WTC11 (cell line): ENCODE data around the gene FOXE1. TPM values are rescaled to one million over a fixed set of nuclear protein-coding genes. Genes with fewer than 3 reads are reported as not detected.

ENCODE experiments used
- ATAC-seq: fragments of 200-7000 bp; cut with Tn5 transposase; 2 replicates; pipeline ENCODE4 v1.10.0; 2021; ENCODE audit warnings: mild to moderate bottlenecking, moderate library complexity
- CTCF ChIA-PET: fragments of 300-600 bp; sonication (Branson Sonifier 250); formaldehyde crosslinking; loops from one replicate; lab custom pipeline; 2021; ENCODE audit warnings: antibody characterized with exemption; lab: Charles Lee
- POLR2A ChIA-PET: fragments of 350-600 bp; sonication (Branson Sonifier 250); formaldehyde crosslinking; loops from one replicate; lab custom pipeline; 2021; ENCODE audit warnings: antibody characterized with exemption; lab: Charles Lee
- DNase-seq: peaks from one replicate; pipeline ENCODE4 v3.0.0; 2021; ENCODE audit warnings: low spot score
- H3K27ac Mint-ChIP-seq: 2 replicates; pipeline ENCODE4 v1.8.0; 2021; ENCODE audit warnings: mixed read lengths
- H3K27me3 Mint-ChIP-seq: 2 replicates; pipeline ENCODE4 v1.8.0; 2021; ENCODE audit warnings: low read depth, mild to moderate bottlenecking, moderate library complexity, mixed read lengths
- H3K36me3 Mint-ChIP-seq: 2 replicates; pipeline ENCODE4 v1.8.0; 2021; ENCODE audit warnings: mixed read lengths
- H3K4me1 Mint-ChIP-seq: 2 replicates; pipeline ENCODE4 v1.8.0; 2022; ENCODE audit warnings: mixed read lengths
- H3K4me3 Mint-ChIP-seq: 2 replicates; pipeline ENCODE4 v1.8.0; 2021; ENCODE audit warnings: mild to moderate bottlenecking, moderate library complexity, mixed read lengths
- H3K9me3 Mint-ChIP-seq: 2 replicates; pipeline ENCODE4 v1.8.0; 2021; ENCODE audit warnings: mixed read lengths
- ARID4B ChIP-seq: sonication (generic); formaldehyde crosslinking; IDR thresholded peaks from 2 replicates; pipeline ENCODE4 v1.8.0; 2023; ENCODE audit warnings: missing genetic modification reagents, mild to moderate bottlenecking, borderline replicate concordance
- E2F4 ChIP-seq: sonication (generic); formaldehyde crosslinking; IDR thresholded peaks from 2 replicates; pipeline ENCODE4 v1.8.1; 2022; ENCODE audit warnings: low read depth, mild to moderate bottlenecking, moderate library complexity, missing genetic modification reagents, borderline replicate concordance
- NFE2L1 ChIP-seq: sonication (generic); formaldehyde crosslinking; IDR thresholded peaks from 2 replicates; pipeline ENCODE4 v1.8.1; 2023; ENCODE audit warnings: missing genetic modification reagents
- PRDM15 ChIP-seq: sonication (generic); formaldehyde crosslinking; IDR thresholded peaks from 2 replicates; pipeline ENCODE4 v1.8.0; 2022; ENCODE audit warnings: missing genetic modification reagents
- PRRX2 ChIP-seq: fragments of 250-450 bp; sonication (Bioruptor Pico); IDR thresholded peaks from 2 replicates; pipeline ENCODE4 v1.8.0; 2021; ENCODE audit warnings: mild to moderate bottlenecking
- RORB ChIP-seq: fragments of 250-450 bp; sonication (Bioruptor Pico); IDR thresholded peaks from 2 replicates; pipeline ENCODE4 v1.9.0; 2021; ENCODE audit warnings: mild to moderate bottlenecking
- SMAD3 ChIP-seq: sonication (generic); formaldehyde crosslinking; IDR thresholded peaks from 2 replicates; pipeline ENCODE4 v1.8.0; 2022; ENCODE audit warnings: missing genetic modification reagents, mild to moderate bottlenecking, borderline replicate concordance
- SOX15 ChIP-seq: fragments of 250-450 bp; sonication (Bioruptor Pico); IDR thresholded peaks from 2 replicates; pipeline ENCODE4 v1.9.0; 2021; ENCODE audit warnings: mild to moderate bottlenecking
- USF1 ChIP-seq: sonication (generic); formaldehyde crosslinking; IDR thresholded peaks from 2 replicates; pipeline ENCODE4 v1.8.0; 2022; ENCODE audit warnings: mild to moderate bottlenecking, missing genetic modification reagents
- ZNF121 ChIP-seq: sonication (generic); formaldehyde crosslinking; IDR thresholded peaks from 2 replicates; pipeline ENCODE4 v1.8.0; 2023; ENCODE audit warnings: missing genetic modification reagents
- ZNF232 ChIP-seq: sonication (generic); formaldehyde crosslinking; IDR thresholded peaks from 2 replicates; pipeline ENCODE4 v1.8.0; 2022; ENCODE audit warnings: mild to moderate bottlenecking, missing genetic modification reagents
- ZNF317 ChIP-seq: sonication (generic); formaldehyde crosslinking; IDR thresholded peaks from 2 replicates; pipeline ENCODE4 v1.8.1; 2023; ENCODE audit warnings: low read depth, mild to moderate bottlenecking, moderate library complexity, missing genetic modification reagents, borderline replicate concordance
- total RNA-seq: library from RNA; stranded (reverse); gene quantifications from 3 replicates; pipeline ENCODE4 v1.2.3, GENCODE V29; 2021
- TF ChIP-seq, protein P1 (sequence below): sonication (generic); formaldehyde crosslinking; IDR thresholded peaks from 2 replicates; pipeline ENCODE4 v1.8.1; 2023; ENCODE audit warnings: mild to moderate bottlenecking, moderate library complexity, missing genetic modification reagents
- TF ChIP-seq, protein P2 (sequence below): sonication (generic); formaldehyde crosslinking; IDR thresholded peaks from 2 replicates; pipeline ENCODE4 v1.8.1; 2022; ENCODE audit warnings: low read depth, missing genetic modification reagents, borderline replicate concordance
- TF ChIP-seq, protein P3 (sequence below): sonication (generic); formaldehyde crosslinking; IDR thresholded peaks from 2 replicates; pipeline ENCODE4 v1.8.1; 2023; ENCODE audit warnings: mild to moderate bottlenecking, missing genetic modification reagents, moderate library complexity
- TF ChIP-seq, protein P4 (sequence below): sonication (generic); formaldehyde crosslinking; IDR thresholded peaks from 2 replicates; pipeline ENCODE4 v1.8.0; 2023; ENCODE audit warnings: mild to moderate bottlenecking, missing genetic modification reagents

The FOXE1 gene
- total RNA-seq, 1 experiment from 2014 or later, result 0.09 TPM

DNA sequence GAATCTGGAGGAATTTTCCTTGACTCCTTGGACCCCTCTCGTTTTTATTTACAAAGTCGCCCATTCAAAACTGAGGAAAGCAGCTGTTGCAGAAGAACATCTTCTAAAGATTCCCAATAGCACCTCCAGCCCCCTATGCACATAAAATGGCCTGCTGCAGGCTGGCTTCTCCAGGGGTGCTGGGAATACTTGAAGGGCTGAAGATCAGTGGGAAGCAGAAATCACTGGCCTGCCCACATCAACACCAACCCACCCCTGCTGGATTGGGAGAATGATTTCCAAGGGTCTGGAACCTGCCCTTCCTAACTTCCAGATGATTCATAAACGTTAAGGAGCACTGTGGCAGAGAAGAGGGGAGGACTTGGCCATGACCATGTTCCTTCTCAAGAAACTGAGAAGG, 3.0 kb upstream of the FOXE1 start:
- ChIA-PET POLR2A (no interaction called here), CTCF (no interaction called here)
- no peaks in the 10 kb centered on the region for H3K9me3 Mint-ChIP-seq
- TF ChIP-seq PRDM15 (CRISPR knock-in tag), result no peak
- no peak for TF ChIP-seq RORB
- no peak for TF ChIP-seq PRRX2 (CRISPR knock-in tag)
- no peak for TF ChIP-seq SMAD3 (CRISPR knock-in tag)
- no peak for TF ChIP-seq USF1 (CRISPR knock-in tag)
- TF ChIP-seq, protein P1, sequence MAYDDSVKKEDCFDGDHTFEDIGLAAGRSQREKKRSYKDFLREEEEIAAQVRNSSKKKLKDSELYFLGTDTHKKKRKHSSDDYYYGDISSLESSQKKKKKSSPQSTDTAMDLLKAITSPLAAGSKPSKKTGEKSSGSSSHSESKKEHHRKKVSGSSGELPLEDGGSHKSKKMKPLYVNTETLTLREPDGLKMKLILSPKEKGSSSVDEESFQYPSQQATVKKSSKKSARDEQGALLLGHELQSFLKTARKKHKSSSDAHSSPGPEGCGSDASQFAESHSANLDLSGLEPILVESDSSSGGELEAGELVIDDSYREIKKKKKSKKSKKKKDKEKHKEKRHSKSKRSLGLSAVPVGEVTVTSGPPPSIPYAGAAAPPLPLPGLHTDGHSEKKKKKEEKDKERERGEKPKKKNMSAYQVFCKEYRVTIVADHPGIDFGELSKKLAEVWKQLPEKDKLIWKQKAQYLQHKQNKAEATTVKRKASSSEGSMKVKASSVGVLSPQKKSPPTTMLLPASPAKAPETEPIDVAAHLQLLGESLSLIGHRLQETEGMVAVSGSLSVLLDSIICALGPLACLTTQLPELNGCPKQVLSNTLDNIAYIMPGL (CRISPR knock-in tag), result no peak
- no peak overlapping the region for H3K27ac Mint-ChIP-seq
- H3K27me3 Mint-ChIP-seq, result peaks cover 94% of the 10 kb centered on the region
- ATAC-seq (no peak), DNase-seq (no peak)
- H3K36me3 Mint-ChIP-seq, result peaks cover 2% of the 10 kb centered on the region; the same call in 1 of the 2 replicates
- peaks cover 38% of the 10 kb centered on the region for H3K4me1 Mint-ChIP-seq
- H3K4me3 Mint-ChIP-seq, result no peak overlapping the region

DNA sequence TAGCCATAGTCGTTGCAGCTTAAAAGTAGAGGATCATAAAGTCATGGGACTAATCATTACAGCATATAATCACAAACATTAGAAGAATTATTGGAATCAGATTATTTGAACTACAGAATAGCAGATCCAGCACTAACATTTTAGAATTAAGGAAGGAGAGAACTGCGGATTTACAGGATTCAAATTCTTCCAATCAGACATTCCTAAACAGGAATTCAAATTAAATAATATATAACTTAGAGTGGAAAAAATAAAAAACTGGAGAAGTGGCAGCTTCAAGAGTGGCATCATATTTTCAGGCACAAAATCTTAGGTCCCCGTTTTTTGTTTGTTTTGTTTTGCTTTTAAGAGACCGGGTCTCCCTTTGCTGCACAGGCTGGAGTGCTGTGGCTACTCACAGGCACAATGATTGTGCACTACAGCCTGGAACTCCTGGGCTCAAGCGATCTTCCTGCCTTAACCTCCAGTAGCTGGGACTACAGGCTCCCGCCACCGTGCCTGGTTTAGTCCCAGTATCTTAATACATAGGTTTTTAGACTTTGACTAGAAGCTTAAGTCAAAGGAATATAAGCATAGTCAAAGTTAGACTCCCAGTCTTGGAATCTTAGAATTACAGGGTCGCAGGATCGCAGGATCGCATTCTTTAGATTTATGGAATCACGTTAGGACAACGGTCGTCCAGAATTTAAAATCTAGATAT, 2.1 kb upstream of the FOXE1 start:
- ATAC-seq, result no peak
- Mint-ChIP-seq H3K9me3 (no peaks in the 10 kb centered on the region), H3K4me1 (peaks cover 47% of the 10 kb centered on the region), H3K27me3 (peaks cover 94% of the 10 kb centered on the region), H3K4me3 (no peak overlapping the region), H3K36me3 (peaks cover 3% of the 10 kb centered on the region; the same call in 1 of the 2 replicates), H3K27ac (no peak overlapping the region)
- CTCF ChIA-PET, result interaction anchor here (0.6 to 0.7 kb wide), 2 partner anchors 45 to 122 kb away, joined by 3 to 4 read pairs; no protein-coding TSS in a partner anchor
- no peak for DNase-seq
- POLR2A ChIA-PET, result no interaction called here
- TF ChIP-seq, protein P2, sequence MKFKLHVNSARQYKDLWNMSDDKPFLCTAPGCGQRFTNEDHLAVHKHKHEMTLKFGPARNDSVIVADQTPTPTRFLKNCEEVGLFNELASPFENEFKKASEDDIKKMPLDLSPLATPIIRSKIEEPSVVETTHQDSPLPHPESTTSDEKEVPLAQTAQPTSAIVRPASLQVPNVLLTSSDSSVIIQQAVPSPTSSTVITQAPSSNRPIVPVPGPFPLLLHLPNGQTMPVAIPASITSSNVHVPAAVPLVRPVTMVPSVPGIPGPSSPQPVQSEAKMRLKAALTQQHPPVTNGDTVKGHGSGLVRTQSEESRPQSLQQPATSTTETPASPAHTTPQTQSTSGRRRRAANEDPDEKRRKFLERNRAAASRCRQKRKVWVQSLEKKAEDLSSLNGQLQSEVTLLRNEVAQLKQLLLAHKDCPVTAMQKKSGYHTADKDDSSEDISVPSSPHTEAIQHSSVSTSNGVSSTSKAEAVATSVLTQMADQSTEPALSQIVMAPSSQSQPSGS (CRISPR knock-in tag), result no peak
- TF ChIP-seq NFE2L1 (no peak), SOX15 (CRISPR knock-in tag) (no peak), ZNF317 (CRISPR knock-in tag) (no peak), PRRX2 (CRISPR knock-in tag) (no peak), ZNF232 (CRISPR knock-in tag) (no peak), E2F4 (CRISPR knock-in tag) (no peak), ZNF121 (CRISPR knock-in tag) (no peak), ARID4B (CRISPR knock-in tag) (no peak)
- TF ChIP-seq, protein P3, sequence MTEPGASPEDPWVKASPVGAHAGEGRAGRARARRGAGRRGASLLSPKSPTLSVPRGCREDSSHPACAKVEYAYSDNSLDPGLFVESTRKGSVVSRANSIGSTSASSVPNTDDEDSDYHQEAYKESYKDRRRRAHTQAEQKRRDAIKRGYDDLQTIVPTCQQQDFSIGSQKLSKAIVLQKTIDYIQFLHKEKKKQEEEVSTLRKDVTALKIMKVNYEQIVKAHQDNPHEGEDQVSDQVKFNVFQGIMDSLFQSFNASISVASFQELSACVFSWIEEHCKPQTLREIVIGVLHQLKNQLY (CRISPR knock-in tag), result no peak
- TF ChIP-seq, protein P4, sequence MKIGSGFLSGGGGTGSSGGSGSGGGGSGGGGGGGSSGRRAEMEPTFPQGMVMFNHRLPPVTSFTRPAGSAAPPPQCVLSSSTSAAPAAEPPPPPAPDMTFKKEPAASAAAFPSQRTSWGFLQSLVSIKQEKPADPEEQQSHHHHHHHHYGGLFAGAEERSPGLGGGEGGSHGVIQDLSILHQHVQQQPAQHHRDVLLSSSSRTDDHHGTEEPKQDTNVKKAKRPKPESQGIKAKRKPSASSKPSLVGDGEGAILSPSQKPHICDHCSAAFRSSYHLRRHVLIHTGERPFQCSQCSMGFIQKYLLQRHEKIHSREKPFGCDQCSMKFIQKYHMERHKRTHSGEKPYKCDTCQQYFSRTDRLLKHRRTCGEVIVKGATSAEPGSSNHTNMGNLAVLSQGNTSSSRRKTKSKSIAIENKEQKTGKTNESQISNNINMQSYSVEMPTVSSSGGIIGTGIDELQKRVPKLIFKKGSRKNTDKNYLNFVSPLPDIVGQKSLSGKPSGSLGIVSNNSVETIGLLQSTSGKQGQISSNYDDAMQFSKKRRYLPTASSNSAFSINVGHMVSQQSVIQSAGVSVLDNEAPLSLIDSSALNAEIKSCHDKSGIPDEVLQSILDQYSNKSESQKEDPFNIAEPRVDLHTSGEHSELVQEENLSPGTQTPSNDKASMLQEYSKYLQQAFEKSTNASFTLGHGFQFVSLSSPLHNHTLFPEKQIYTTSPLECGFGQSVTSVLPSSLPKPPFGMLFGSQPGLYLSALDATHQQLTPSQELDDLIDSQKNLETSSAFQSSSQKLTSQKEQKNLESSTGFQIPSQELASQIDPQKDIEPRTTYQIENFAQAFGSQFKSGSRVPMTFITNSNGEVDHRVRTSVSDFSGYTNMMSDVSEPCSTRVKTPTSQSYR (CRISPR knock-in tag), result no peak
